Activated CD4-positive, alpha-beta T cell treated with anti-CD3 and anti-CD28 coated beads for 36 hours (primary cell): ENCODE data around the gene OR56A5. TPM values are rescaled to one million over a fixed set of nuclear protein-coding genes. Genes with fewer than 3 reads are reported as not detected.

Experiments used
- ATAC-seq: fragments of 200-7000 bp; cut with Tn5 transposase; one replicate; pipeline ENCODE4 v1.10.0; 2021; ENCODE audit warnings: mild to moderate bottlenecking, moderate library complexity
- CTCF ChIA-PET: fragments of 350-600 bp; sonication (Branson Sonifier 250); formaldehyde crosslinking; loops from one replicate; lab custom pipeline; 2021; ENCODE audit warnings: antibody characterized with exemption; lab: Charles Lee
- POLR2A ChIA-PET: fragments of 350-600 bp; sonication (Branson Sonifier 250); formaldehyde crosslinking; loops from one replicate; lab custom pipeline; 2021; ENCODE audit warnings: antibody characterized with exemption, inconsistent platforms; lab: Charles Lee
- DNase-seq: peaks from one replicate; pipeline ENCODE4 v3.0.0-alpha.2; 2020
- H3K27ac Mint-ChIP-seq: one replicate; pipeline ENCODE4 v1.8.0; 2021; ENCODE audit warnings: mixed read lengths
- H3K27me3 Mint-ChIP-seq: one replicate; pipeline ENCODE4 v1.8.0; 2021; ENCODE audit warnings: mixed read lengths
- H3K36me3 Mint-ChIP-seq: one replicate; pipeline ENCODE4 v1.8.0; 2021; ENCODE audit warnings: low read depth, mixed read lengths
- H3K4me1 Mint-ChIP-seq: one replicate; pipeline ENCODE4 v1.8.0; 2021; ENCODE audit warnings: mixed read lengths
- H3K4me3 Mint-ChIP-seq: one replicate; pipeline ENCODE4 v1.8.0; 2021; ENCODE audit warnings: mild to moderate bottlenecking, moderate library complexity, mixed read lengths
- H3K9me3 Mint-ChIP-seq: one replicate; pipeline ENCODE4 v1.8.0; 2021; ENCODE audit warnings: low read depth, mixed read lengths
- intact Hi-C, 2 experiments: fragments of 100-400 bp; cut with DNase I in 1 of 2; cut with micrococcal nuclease in 1 of 2; formaldehyde crosslinking; loops; one replicate each; pipeline versions ENCODE4 v1.14.2 to v1.15.1; 2022 to 2024; cut with DNase I, micrococcal nuclease
- total RNA-seq, 2 experiments: library from RNA; stranded (reverse); gene quantifications; one replicate each; pipeline ENCODE4 v1.2.3, GENCODE V29; 2021

The OR56A5 gene
- not detected for total RNA-seq

GRCh38 chr11:5968394-5968793 is at the start of gene OR56A5:
Gene OR56A5, minus strand, starts transcription at chr11:5968494. Its CDS starts 0 bp downstream, at chr11:5968494.
- intact Hi-C loops = no loop called here
- Mint-ChIP-seq H3K36me3 (peaks cover 2% of the 10 kb centered on the region), H3K9me3 (peaks cover 8% of the 10 kb centered on the region), H3K4me1 (no peaks in the 10 kb centered on the region), H3K27me3 (peaks cover 21% of the 10 kb centered on the region), H3K27ac (no peak within 1 kb of the TSS), H3K4me3 (no peak within 1 kb of the TSS)
- ATAC-seq (no peak), DNase-seq (no peak)
- ChIA-PET CTCF (no interaction called here), POLR2A (no interaction called here)

GRCh38 chr11:6013042-6013441 is 44.7 kb upstream of the OR56A5 start:
- H3K4me1 Mint-ChIP-seq = no peaks in the 10 kb centered on the region
- ChIA-PET POLR2A (no interaction called here), CTCF (no interaction called here)
- DNase-seq (no peak), ATAC-seq (no peak)
- H3K36me3 Mint-ChIP-seq = no peaks in the 10 kb centered on the region
- peaks cover 1% of the 10 kb centered on the region for H3K9me3 Mint-ChIP-seq
- intact Hi-C loops = no loop called here
- peaks cover 16% of the 10 kb centered on the region for H3K27me3 Mint-ChIP-seq
- no peak overlapping the region for H3K4me3 Mint-ChIP-seq
- no peak overlapping the region for H3K27ac Mint-ChIP-seq

GRCh38 chr11:6012035-6012668 is 43.9 kb upstream of the OR56A5 start:
- H3K36me3 Mint-ChIP-seq = no peaks in the 10 kb centered on the region
- no peak overlapping the region for H3K4me3 Mint-ChIP-seq
- H3K9me3 Mint-ChIP-seq = peaks cover 1% of the 10 kb centered on the region
- no peak for DNase-seq
- CTCF ChIA-PET = interaction anchor here (0.6 to 1.1 kb wide), 3 partner anchors 20 to 282 kb away, joined by 3 to 4 read pairs (median 3); no protein-coding TSS in a partner anchor
- peaks cover 13% of the 10 kb centered on the region for H3K27me3 Mint-ChIP-seq
- ATAC-seq = no peak
- no peak overlapping the region for H3K27ac Mint-ChIP-seq
- POLR2A ChIA-PET = no interaction called here
- intact Hi-C loops = no loop called here
- H3K4me1 Mint-ChIP-seq = no peaks in the 10 kb centered on the region

- Mint-ChIP-seq H3K9me3 (no peaks in the 10 kb centered on the region), H3K36me3 (no peaks in the 10 kb centered on the region), H3K4me3 (no peak within 1 kb of the TSS), H3K27ac (no peak within 1 kb of the TSS), H3K4me1 (no peaks in the 10 kb centered on the region), H3K27me3 (peaks cover 18% of the 10 kb centered on the region)
- intact Hi-C loops = no loop called here
- no peak for ATAC-seq
- ChIA-PET POLR2A (no interaction called here), CTCF (no interaction called here)
- DNase-seq = no peak
Observed at GRCh38 chr11:6006846-6007245, 38.6 kb upstream of the OR56A5 start, which contains the start of gene OR56A4. Gene OR56A4, minus strand, starts transcription at chr11:6006946. Its CDS starts 3,954 bp downstream, at chr11:6002992.

GRCh38 chr11:6006395-6006794 is 38.1 kb upstream of the OR56A5 start:
- intact Hi-C loops = no loop called here

GRCh38 chr11:6002202-6002699 is 34.0 kb upstream of the OR56A5 start:
- Mint-ChIP-seq H3K27ac (no peak overlapping the region), H3K4me1 (no peaks in the 10 kb centered on the region), H3K36me3 (no peaks in the 10 kb centered on the region), H3K4me3 (no peak overlapping the region), H3K27me3 (peaks cover 15% of the 10 kb centered on the region), H3K9me3 (no peaks in the 10 kb centered on the region)
- intact Hi-C loops = no loop called here
- POLR2A ChIA-PET = no interaction called here
- CTCF ChIA-PET = interaction anchor here (2.2 kb wide), 1 partner anchor 10 kb away, joined by 5 read pairs; no protein-coding TSS in a partner anchor
- ATAC-seq (no peak), DNase-seq (no peak)

More at GRCh38 chr11:6006395-6006794, 38.1 kb upstream of the OR56A5 start:
- Mint-ChIP-seq H3K4me1 (no peaks in the 10 kb centered on the region), H3K9me3 (no peaks in the 10 kb centered on the region), H3K36me3 (no peaks in the 10 kb centered on the region), H3K27me3 (peaks cover 18% of the 10 kb centered on the region), H3K27ac (no peak overlapping the region), H3K4me3 (no peak overlapping the region)
- ATAC-seq (no peak), DNase-seq (no peak)
- ChIA-PET POLR2A (no interaction called here), CTCF (no interaction called here)

GRCh38 chr11:5994791-5995190 is 26.5 kb upstream of the OR56A5 start:
- ATAC-seq (no peak), DNase-seq (no peak)
- intact Hi-C loops = no loop called here
- H3K27ac Mint-ChIP-seq = no peak overlapping the region
- POLR2A ChIA-PET = no interaction called here
- no peak overlapping the region for H3K4me3 Mint-ChIP-seq
- H3K9me3 Mint-ChIP-seq = no peaks in the 10 kb centered on the region
- H3K36me3 Mint-ChIP-seq = no peaks in the 10 kb centered on the region
- peaks cover 8% of the 10 kb centered on the region for H3K27me3 Mint-ChIP-seq
- H3K4me1 Mint-ChIP-seq = no peaks in the 10 kb centered on the region
- CTCF ChIA-PET = no interaction called here

GRCh38 chr11:5992604-5993251 is 24.4 kb upstream of the OR56A5 start:
- CTCF ChIA-PET = interaction anchor here (0.5 to 1.6 kb wide), 6 partner anchors 9 to 441 kb away, joined by 3 to 10 read pairs (median 4); no protein-coding TSS in a partner anchor
- no peaks in the 10 kb centered on the region for H3K36me3 Mint-ChIP-seq

GRCh38 chr11:5992150-5992549 is 23.9 kb upstream of the OR56A5 start:
- ATAC-seq (peak; percentile 16), DNase-seq (no peak)
- no peaks in the 10 kb centered on the region for H3K9me3 Mint-ChIP-seq
- intact Hi-C loops = no loop called here
- no peaks in the 10 kb centered on the region for H3K4me1 Mint-ChIP-seq
- ChIA-PET POLR2A (no interaction called here), CTCF (interaction anchor here (0.5 to 1.6 kb wide), 6 partner anchors 9 to 442 kb away, joined by 3 to 10 read pairs (median 4); no protein-coding TSS in a partner anchor)
- H3K27me3 Mint-ChIP-seq = peaks cover 10% of the 10 kb centered on the region
- no peaks in the 10 kb centered on the region for H3K36me3 Mint-ChIP-seq
- no peak overlapping the region for H3K27ac Mint-ChIP-seq
- no peak overlapping the region for H3K4me3 Mint-ChIP-seq

More at GRCh38 chr11:5992604-5993251, 24.4 kb upstream of the OR56A5 start:
- ATAC-seq (no peak), DNase-seq (no peak)
- H3K9me3 Mint-ChIP-seq = no peaks in the 10 kb centered on the region
- peaks cover 8% of the 10 kb centered on the region for H3K27me3 Mint-ChIP-seq
- H3K27ac Mint-ChIP-seq = no peak overlapping the region
- intact Hi-C loops = no loop called here
- no peak overlapping the region for H3K4me3 Mint-ChIP-seq
- no peaks in the 10 kb centered on the region for H3K4me1 Mint-ChIP-seq
- POLR2A ChIA-PET = no interaction called here

GRCh38 chr11:5989203-5989602 is 20.9 kb upstream of the OR56A5 start:
- Mint-ChIP-seq H3K4me3 (no peak overlapping the region), H3K36me3 (no peaks in the 10 kb centered on the region), H3K27me3 (peaks cover 12% of the 10 kb centered on the region), H3K4me1 (no peaks in the 10 kb centered on the region), H3K9me3 (no peaks in the 10 kb centered on the region), H3K27ac (no peak overlapping the region)
- CTCF ChIA-PET = interaction anchor here (0.8 kb wide), 1 partner anchor 20 kb away, joined by 4 read pairs; no protein-coding TSS in a partner anchor
- no peak for ATAC-seq
- no peak for DNase-seq
- intact Hi-C loops = no loop called here
- POLR2A ChIA-PET = interaction anchor here (0.5 kb wide), 1 partner anchor 1216 kb away, joined by 3 read pairs; no protein-coding TSS in a partner anchor

- no peaks in the 10 kb centered on the region for H3K4me1 Mint-ChIP-seq
- intact Hi-C loops = no loop called here
- ChIA-PET POLR2A (no interaction called here), CTCF (no interaction called here)
- no peak for ATAC-seq
- H3K27me3 Mint-ChIP-seq = peaks cover 23% of the 10 kb centered on the region
- no peaks in the 10 kb centered on the region for H3K9me3 Mint-ChIP-seq
- H3K4me3 Mint-ChIP-seq = no peak within 1 kb of the TSS
- DNase-seq = no peak
- H3K36me3 Mint-ChIP-seq = no peaks in the 10 kb centered on the region
- no peak within 1 kb of the TSS for H3K27ac Mint-ChIP-seq
Observed at GRCh38 chr11:5986885-5987284, 18.6 kb upstream of the OR56A5 start, which contains the start of gene OR52L1. Gene OR52L1, minus strand, starts transcription at chr11:5986985. Its CDS starts 55 bp downstream, at chr11:5986930.
